GM18873 (cell line): ENCODE measurements around the gene AIPL1.

Experiments used
- ATAC-seq: cut with Tn5 transposase; IDR thresholded peaks from one replicate; pipeline ENCODE4 v1.9.1; 2021; ENCODE audit warnings: mild to moderate bottlenecking, moderate library complexity, moderate number of reproducible peaks; ENCODE audit not compliant: unreplicated experiment, low FRiP score

The AIPL1 gene

DNA sequence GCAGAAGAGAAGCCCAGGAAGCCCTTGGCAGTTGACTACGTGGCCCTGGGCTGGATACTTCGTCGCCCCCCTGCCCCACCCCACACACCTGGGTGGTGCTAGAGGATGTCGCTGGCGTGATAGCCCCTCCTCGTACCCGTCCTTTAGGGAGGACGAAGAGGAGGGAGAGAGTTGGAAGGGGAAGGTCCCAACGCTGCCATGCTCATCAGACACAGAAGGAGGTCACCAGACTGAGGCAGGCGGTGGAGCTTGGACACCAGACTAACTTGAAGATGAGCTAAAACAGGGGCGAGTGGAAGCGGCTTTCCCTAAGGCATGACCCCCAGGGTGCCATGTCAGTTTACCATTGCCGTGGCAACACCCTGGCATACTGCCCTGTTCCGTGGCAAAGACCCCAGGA lies 11.0 kb downstream of the AIPL1 start:
- ATAC-seq = no peak

DNA sequence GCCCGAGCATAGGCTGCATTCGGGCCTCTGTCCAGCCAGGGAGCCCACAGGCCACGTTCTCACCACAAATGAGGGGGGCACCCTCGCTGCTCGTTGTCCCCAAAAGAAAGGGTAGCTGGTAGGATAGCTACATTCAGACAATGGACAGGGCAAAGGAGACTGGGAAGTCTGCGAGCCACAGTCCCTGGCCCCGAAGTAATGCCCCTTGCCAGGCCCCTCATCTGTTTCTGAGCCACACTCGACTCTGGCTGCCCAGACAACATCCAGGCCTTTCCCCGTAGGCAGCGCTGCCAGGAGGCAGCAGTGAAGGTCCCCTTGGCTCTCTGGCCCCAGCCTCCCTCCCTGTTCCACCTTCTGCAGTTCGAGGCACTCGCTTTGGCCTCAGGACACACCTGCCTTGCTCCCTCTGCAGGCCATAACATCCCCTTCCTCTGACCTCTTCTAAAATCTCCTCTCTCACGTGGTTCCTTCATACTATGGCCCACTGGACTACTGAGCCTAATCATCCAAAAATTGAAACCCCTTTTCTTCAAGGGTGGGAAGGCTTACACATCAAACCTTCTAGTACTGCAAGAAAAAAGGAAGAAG lies 12.2 kb downstream of the AIPL1 start:
- no peak for ATAC-seq

DNA sequence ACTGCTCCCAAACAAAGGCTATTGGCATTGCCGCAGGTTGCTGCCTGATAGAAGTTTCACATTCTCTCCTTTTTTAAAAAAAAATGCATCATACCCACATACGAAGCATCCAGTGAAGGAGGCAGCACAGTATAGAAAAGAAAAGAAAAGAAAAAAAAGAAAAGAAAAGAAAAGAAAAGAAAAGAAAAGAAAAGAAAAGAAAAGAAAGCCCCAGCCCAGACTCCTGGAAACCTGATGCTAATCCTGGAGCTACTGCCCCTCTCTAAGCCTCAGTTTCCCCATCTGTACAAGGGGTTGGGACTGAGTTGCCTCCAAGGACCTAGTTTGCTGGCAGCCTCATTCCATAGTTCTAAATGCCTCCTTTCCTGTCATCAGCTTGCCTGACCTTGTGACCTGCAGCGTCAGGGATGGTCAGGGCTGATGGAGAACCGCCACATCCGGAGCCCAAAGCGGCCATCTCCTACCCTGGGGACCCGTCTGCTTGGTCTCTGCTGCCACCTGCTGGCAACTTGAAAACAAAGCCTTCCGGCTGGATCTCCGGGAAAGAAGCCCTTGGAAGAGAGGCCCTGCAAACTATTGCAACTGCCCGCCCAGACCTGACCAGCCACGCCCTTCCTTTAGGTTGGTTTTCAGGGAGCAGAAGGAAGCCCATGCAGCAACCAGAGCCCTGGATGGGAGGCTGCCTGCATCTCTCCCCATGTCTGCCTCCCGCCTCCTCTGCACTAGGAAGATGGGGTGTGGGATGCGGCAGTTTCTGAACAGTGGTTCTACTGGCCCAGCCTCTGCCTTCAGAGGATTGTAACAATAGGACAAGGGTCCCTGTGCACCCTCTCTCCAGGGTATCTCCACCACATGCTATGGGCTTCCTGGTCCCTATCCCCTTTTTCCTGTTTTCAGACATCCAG lies 13.0 kb downstream of the AIPL1 start:
- no peak for ATAC-seq

DNA sequence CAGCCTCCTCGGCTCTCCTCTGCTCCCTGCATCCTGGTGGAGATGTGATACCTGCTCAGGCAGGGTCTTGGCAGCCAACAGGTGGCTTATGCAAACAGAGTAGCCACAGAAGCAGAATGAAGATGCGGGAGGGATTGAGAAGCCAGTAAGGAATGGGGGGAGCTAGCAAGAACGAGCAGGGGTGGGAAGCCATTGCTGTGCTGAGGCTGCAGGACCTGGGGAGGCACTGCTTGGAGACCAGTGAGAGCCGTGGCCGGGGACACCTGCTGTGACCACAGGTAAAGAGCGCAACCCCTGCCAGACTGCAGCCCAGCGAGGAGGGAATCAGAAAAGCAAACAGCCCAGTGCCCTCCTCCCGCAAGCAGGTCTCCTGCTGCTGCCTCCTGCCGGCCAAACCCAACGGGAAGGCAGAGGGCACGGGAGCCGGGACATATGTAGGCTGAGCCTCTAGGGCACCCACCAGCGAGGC lies 14.7 kb downstream of the AIPL1 start:
- ATAC-seq = no peak

DNA sequence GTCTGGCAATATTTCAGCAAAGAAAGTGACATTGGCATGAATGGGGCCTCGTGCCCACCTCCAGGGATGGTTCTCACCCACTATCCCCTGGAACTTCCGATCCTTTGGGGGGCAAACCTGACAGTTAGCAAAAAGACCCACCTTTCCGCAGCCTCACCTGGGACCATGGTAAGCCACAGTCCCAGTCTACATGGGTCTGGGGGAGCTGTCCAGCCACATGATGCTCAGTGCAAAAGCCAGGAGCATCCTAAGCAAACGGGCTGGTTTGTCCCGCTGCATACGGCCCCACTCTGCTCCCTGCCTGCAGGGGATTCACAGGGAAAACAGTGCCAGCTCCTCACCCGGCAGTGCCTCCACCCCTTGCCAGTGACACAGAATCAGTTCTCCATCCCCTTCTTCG lies 19.3 kb downstream of the AIPL1 start:
- no peak for ATAC-seq

DNA sequence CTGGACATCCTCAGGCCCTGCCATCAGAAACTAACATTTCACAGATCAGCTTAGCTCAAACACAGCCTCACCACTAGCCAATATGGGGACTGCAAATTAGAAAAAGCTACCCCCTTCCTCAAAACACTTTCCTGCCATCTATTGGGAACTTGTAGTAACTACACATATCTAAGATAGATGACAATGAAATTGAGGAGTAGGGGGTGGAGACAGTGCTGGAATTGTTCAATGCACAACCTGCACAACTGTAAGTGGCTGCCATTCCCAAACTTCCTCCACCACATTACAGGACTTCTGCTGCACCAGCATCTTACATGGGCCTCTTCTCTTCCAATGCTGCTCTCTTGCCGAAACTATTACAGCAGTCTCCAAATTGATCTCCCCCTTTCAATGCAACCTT lies 21.9 kb downstream of the AIPL1 start:
- no peak for ATAC-seq

DNA sequence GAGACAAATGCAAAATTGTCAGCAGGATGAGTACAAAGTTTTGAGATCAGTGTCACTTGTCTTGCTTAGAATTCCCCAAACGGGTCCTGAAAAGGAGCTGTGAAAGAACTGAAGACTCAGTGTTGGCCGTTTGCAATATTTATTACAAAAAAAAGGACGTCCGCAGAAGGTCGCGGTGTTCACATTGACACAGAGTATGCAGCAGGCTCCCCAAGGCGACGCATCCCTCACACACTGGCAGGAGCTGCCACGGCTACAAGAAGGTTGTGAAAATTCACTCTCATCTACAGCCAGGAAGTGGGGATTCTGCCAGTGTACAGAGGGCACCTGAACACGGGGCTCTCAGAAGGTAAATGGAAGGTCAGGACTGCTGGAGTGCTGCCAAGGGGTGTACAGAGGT lies 26.2 kb downstream of the AIPL1 start:
- ATAC-seq = no peak

DNA sequence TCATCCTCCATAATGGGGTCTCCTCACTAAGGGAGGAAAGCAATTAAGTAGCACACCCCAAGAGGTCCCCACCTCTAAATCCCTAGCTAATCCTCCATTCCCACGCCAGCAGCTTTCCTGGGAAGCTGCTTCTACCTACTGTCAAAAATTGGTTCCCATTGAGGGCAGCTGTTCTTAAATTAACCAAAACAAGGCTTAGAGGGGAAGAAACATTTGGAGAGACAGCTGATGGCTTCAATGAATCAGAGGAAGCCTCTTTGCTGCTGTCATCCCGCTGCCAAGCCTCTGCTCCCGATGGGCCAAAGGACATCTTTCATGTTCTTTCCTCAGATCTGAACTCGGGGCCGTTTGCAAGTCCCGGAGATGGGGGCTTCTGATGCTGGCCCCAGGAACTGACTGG lies 26.6 kb downstream of the AIPL1 start:
- no peak for ATAC-seq

DNA sequence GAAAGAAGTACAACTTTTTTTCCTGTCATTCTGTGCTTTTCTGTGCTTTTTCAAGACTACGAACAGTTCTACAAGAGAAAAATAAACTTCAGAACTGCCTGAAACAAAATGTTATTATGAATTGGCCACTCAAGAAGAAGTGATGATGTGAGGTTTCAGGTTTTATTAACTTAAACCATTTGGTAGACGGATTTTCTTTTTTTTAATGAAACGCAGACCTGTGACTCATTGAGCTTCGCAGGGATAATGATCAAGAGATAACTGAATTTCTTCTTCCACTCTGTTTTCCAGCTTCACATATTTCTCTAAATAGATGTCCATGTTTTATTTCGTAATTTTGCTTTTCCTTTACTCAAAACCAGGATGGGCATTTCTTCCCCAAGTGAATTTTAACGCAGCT lies 32.7 kb downstream of the AIPL1 start:
- no peak for ATAC-seq

DNA sequence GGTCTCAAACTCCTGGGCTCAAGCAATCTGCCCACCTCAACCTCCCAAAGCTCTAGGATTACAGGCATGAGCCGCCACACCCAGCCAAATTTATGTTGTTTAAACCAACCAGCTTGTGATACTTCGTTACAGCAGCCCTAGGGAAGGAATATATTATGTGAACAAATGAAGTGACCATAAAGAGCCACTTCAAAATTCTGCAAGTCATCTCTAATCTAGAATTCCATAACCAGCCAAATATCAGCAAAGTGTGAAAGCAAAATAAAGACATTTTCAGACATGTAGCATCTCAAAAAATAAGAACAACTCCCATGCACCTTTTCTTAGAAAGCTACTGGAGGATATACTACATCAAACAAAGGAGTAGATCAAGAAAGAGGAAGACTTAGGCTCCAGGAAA lies 36.0 kb downstream of the AIPL1 start:
- ATAC-seq = no peak

DNA sequence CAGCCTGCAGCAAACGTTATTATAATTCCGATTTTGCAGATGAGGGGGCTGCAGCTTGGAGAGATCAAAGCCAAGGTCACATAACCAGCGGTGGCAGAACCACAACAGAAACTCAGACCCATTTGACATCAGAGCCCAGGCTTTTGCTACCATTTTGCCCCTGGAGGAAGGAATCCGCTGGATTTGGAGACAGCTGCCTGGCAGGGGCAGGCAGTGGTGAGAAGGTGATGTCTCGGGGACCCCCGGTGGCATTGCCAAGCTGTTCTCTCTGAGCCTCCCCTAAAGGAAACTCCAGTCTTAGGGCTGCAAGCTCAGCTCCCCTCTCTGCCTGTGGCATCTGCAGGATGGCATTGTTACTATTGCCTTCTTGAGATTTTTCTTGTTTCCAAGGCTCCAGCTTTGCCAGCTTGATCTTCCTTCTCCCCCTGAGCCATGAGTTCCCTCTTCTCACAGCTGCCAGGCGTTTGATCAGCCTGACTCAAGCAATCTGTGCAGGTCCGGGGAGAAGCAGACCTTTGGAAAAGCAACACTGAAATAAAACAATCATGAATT lies 40.8 kb downstream of the AIPL1 start:
- no peak for ATAC-seq

DNA sequence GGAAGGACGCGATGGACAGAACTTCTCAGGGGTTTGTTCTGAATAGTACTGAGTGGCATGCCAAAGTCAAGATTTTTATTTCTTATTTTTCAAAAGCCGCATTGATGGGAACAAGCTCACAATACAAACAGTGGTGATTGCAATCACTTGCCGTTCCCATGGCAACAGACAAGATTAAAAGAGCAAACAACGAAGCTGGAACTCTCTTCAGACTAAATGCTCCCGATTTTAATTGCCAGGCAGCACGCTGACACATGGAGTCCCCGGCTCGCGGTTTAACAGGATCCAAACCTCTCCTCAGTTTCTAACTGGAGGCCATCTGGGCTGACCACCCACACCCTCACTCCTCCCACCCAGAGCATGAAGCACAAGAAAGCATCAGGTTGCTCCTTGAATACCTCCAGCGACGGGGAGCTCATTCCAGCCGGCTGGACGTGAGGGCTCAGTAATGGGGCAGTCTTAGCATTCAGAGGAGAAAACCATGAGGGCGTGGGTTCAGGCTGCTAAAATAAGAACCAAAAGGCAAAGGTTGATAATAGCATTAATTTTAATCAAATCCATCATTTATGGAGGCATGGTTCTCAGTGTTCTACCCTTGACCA lies 41.5 kb downstream of the AIPL1 start:
- no peak for ATAC-seq

DNA sequence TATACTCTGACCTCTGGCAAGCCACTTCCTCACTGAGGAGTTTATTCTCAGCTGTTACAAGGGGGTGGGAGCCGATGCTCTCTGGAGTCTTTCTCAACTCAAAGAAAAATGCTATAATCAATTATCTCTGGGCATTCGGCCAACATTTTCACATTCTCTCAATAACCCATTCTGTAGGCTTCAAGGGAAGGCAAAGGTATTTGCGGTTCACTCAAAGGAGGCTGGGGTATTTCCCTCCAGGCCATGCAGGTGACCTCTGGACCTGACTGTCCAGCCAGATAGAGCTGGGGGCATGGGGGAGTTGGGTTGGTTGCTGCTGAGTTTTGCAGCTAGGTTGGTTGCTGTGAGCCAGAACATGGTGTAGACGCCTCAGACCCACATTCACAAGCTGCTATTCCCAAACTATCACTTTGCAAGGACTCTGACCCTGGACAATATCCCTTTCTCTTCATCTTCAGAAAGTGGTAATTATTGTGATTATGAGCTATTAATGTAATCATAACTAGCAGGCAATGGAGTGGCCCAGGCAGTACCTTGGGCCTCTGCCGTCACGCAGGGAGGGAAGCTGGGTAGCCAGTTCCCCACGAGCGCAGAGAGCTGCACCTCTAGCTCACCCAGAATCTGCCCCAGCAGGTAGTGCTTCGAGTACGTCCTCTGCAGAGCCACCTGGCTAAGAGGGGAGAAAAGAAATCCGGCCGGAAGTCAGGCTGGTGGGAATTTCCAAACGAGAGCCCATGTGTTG lies 42.1 kb downstream of the AIPL1 start:
- no peak for ATAC-seq

DNA sequence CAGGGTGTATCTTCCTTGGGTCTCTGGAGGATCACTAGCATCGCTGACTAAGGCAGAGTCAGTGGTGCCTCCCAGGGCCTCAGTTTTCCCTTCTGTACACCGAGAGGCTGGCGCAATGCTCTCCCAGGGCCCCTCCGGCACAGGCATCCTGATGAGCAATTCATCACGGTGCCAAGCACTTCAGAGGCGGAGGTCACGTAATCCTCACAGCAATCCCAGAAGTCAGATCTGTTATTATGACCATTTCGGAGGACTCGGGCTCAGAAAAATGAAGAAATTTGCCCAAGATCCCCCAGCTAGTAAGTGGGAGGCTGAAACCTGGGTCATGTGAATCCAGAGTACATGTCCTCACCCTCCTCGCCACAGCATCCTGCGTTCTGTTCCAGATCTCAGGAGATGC lies 46.5 kb downstream of the AIPL1 start:
- ATAC-seq = no peak

DNA sequence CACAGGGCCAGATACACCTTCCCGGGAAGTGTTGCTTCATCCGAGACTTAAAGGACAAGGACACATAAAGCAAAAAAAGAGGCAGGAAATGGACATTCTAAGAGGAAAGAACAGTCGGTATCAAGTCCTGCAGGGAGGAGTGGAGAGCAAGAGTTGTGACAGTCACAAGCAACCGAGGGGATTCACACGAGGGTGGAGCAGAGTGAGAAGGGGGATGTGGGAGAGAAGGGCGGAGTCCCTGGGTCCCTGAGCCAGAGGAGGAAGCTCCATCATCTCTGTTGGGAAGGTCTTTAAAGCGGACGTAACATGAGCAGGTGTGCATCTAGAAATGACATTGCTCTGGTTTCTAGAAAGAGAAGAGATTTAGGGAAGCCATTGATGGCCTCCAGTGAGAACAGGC lies 47.1 kb downstream of the AIPL1 start:
- ATAC-seq = no peak

DNA sequence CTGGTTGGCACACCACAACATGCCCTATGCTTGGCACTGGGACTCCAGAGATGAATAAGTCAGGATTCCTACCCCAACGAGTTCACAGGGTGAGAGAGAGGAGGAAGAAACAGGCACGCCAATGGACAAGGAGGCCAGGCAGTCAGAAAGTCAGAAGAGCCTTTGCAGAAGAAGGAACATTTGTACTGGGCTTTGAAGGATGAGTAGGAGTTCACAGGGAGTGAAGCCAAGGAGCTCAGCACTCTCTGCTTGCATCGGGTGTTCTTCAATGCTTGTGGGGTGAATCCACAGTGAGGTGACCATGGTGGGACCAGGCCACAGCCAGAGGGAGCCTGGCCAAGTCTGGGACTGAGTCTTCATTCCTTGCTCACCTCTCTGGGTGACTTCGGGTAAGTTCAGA lies 47.5 kb downstream of the AIPL1 start:
- no peak for ATAC-seq

DNA sequence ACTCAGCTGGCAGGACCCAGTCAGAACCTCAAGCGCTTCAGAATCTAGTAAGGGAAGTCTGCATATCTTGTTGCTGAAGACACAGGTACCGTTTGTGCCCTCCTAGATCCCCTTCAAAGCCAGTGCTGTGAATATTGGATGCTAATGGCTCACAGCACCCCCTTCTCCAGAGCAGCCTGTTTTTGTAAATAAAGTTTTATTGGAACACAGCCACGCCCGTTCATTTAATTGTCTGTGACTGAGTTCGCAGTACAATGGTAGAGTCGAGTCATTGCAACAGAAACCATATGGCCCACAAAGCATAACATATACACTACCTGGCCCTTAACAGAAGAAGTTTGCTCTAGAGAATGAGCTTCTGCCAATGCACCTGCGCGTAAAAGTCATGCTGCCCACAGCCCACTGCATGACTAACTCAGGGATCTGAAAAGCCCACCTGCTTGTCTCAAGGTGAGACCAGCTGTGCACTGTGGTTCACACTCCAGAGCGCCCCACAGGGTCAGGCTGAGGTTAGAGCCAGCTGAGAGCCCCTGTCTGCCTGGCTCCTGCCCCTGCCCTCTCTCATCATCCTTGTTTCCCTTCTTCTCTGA lies 48.8 kb downstream of the AIPL1 start:
- no peak for ATAC-seq

DNA sequence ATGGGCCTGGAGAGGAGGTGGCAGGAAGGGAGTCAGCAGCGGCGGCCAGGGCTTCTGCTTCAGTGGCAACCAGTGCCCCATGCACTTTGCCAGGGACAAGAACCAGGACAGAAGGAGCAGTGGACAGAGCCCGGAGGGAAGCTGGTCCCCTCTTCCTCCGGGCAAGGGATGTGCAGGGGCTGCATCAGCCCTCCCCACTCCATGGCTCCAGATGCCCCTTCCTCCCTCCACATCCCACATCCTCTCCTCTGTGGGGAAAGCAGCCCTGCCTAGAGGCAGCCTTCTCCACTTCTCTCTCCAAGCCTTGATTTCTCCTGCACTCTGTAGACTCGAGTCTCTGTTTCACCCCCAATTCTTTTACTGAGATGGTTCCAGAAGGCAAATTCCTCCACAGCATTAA lies 50.4 kb downstream of the AIPL1 start:
- no peak for ATAC-seq

DNA sequence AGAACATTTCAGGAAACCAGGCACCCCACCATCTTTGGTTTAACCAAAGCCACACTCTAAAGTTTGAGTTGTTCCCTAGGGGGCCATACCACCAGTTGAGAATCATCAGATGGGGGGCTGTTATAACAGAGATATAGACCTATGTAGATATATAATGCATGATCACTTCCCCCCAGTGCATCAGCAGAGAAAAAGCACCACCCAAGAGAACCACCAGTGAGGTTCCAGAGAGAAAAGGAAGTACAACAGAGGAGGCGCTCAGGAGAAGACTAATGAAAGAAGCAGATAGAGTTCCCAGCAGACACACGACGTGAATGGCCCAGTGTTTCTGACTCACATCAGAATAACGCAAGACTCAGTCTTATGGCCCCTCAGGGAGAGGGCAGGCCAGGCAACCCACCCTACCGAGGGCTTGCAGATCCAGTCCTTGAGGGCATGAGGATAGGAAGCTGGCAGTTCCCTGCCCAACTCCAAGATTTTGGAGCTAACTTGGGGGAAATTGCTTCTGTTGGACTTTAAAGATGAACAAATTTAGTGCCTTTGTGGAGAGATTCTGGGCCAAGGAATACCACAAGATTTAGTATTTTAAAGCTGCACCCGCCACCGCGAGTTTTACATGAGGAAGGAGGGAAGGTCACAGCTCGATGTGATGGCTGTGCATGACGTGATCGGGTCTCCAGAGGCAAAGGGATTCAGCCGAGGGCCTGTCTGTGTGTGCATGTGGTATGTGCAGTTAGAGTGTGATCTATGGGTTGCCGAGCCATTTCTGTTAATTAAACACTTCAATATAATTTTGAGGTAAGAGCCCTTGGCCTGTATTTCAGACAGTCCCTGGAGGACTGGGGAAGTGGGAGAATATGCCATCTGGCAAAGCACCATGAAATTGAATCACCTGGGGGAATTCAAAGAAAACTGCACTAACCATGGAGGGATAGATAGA lies 53.1 kb downstream of the AIPL1 start:
- ATAC-seq = no peak
